GM12878 (cell line): Measurements from ENCODE around the gene SPARC. TPM values are rescaled to one million over a fixed set of nuclear protein-coding genes. Genes with fewer than 3 reads are reported as not detected.

Experiments used
- BCL11A ChIP-seq: IDR thresholded peaks from 2 replicates; pipeline ENCODE4 v1.6.1; 2011; ENCODE audit warnings: low read depth, low read length
- CREM ChIP-seq: IDR thresholded peaks from 2 replicates; pipeline ENCODE4 v1.6.1; 2014; ENCODE audit warnings: antibody characterized with exemption, low read depth
- CUX1 ChIP-seq: IDR thresholded peaks from 2 replicates; pipeline ENCODE4 v1.6.1; 2012; ENCODE audit warnings: improper control_type of control experiment, low read depth, low read length; ENCODE audit not compliant: insufficient replicate concordance
- EP300 ChIP-seq, 2 experiments: fragments of 150-350 bp in 1 of 2; IDR thresholded peaks; 2 replicates each; pipeline ENCODE4 v1.6.1; 2011 to 2012; ENCODE audit warnings: low read depth in 2 of 2, low read length in 2 of 2, borderline replicate concordance in 1 of 2, improper control_type of control experiment in 1 of 2, inconsistent platforms in 1 of 2; ENCODE audit not compliant: control insufficient read depth in 1 of 2
- IKZF2 ChIP-seq, 2 experiments: fragments of 450-650 bp; IDR thresholded peaks; 2 replicates each; pipeline ENCODE4 v1.6.1; 2017; ENCODE audit warnings: mild to moderate bottlenecking in 2 of 2, moderate library complexity in 2 of 2
- NRF1 ChIP-seq: conservative IDR thresholded peaks from 2 replicates; pipeline ENCODE4 v1.6.1; 2011; ENCODE audit warnings: mild to moderate bottlenecking, low read depth, low read length, improper control_type of control experiment
- RUNX3 ChIP-seq: IDR thresholded peaks from 2 replicates; pipeline ENCODE4 v1.6.1; 2012; ENCODE audit warnings: low read length, inconsistent platforms
- SP1 ChIP-seq: IDR thresholded peaks from one replicate; pipeline ENCODE4 v1.6.1; 2011; ENCODE audit warnings: low read depth, low read length
- ZNF687 ChIP-seq: fragments of 450-650 bp; IDR thresholded peaks from 2 replicates; pipeline ENCODE4 v1.6.1; 2017; ENCODE audit warnings: mild to moderate bottlenecking, moderate library complexity
- ZSCAN29 ChIP-seq: fragments of 450-650 bp; IDR thresholded peaks from 2 replicates; pipeline ENCODE4 v1.6.1; 2017; ENCODE audit warnings: mild to moderate bottlenecking, moderate library complexity
- polyA plus RNA-seq, 11 experiments: library from polyadenylated mRNA; depleted of rRNA in 4 of 11; unstranded in 6 of 11; stranded (reverse) in 5 of 11; fragments of >200 nt; fragmentation: Nextera tagmentation in 4 of 11; fragmentation: Illumina TruSeq in 1 of 11; extraction: Ambion mirVana in 4 of 11; extraction: Trizol in 1 of 11; gene quantifications; 1 replicate in 1 of 11; 2 replicates in 10 of 11; pipeline versions ENCODE4 v1.2.1 to v1.2.3, GENCODE V29; 2011 to 2016; ENCODE audit warnings: inconsistent platforms in 2 of 11, missing spikeins in 2 of 11, low read depth in 1 of 11
- total RNA-seq, 4 experiments: library from RNA; depleted of rRNA in 3 of 4; stranded (reverse); fragments of >200 nt in 3 of 4; fragmentation: Illumina TruSeq in 1 of 4; extraction: Trizol in 1 of 4; gene quantifications; 2 replicates each; pipeline versions ENCODE4 v1.2.1 to v1.2.3, GENCODE V29; 2013 to 2021
- TF ChIP-seq, protein P1 (sequence below): fragments of 450-650 bp; IDR thresholded peaks from 2 replicates; pipeline ENCODE4 v1.6.1; 2017; ENCODE audit warnings: mild to moderate bottlenecking, low read depth, inconsistent platforms; ENCODE audit not compliant: poor library complexity, severe bottlenecking
- TF ChIP-seq, protein P2 (sequence below): fragments of 450-650 bp; IDR thresholded peaks from 2 replicates; pipeline ENCODE4 v1.6.1; 2017; ENCODE audit warnings: borderline replicate concordance
- TF ChIP-seq, protein P3 (sequence below): IDR thresholded peaks from 2 replicates; pipeline ENCODE4 v1.6.1; 2012; ENCODE audit warnings: low read depth, low read length, improper control_type of control experiment

SPARC gene
- total and polyA plus RNA-seq, 10 of the 15 experiments (the other 5 are each of a cell fraction or from before 2014, with no cell fraction given) = 29.6 to 154 (median 57.0) TPM

GRCh38 chr5:151661968-151662732 is 24.6 kb downstream of the SPARC start (continued):
- TF ChIP-seq CUX1 (peak; percentile 63), BCL11A (no peak; the same call in 1 of the 2 replicates), EP300 (IDR thresholded peaks at IDR 0.05; ENCODE audit: borderline replicate concordance in 1 of 2, control insufficient read depth in 1 of 2, low read depth in 2 of 2, low read length in 2 of 2) (peak; percentile 55 to 79; a peak in 3 of 4 replicates), ZSCAN29 (no peak), CREM (no peak), ZNF687 (no peak), IKZF2 (IDR thresholded peaks at IDR 0.05) (no peak; a peak in 2 of 4 replicates), SP1 (no peak), RUNX3 (0 out of 2 replicates have a peak, but pooled peaks have one; percentile 22), NRF1 (no peak)
- TF ChIP-seq, protein P1, sequence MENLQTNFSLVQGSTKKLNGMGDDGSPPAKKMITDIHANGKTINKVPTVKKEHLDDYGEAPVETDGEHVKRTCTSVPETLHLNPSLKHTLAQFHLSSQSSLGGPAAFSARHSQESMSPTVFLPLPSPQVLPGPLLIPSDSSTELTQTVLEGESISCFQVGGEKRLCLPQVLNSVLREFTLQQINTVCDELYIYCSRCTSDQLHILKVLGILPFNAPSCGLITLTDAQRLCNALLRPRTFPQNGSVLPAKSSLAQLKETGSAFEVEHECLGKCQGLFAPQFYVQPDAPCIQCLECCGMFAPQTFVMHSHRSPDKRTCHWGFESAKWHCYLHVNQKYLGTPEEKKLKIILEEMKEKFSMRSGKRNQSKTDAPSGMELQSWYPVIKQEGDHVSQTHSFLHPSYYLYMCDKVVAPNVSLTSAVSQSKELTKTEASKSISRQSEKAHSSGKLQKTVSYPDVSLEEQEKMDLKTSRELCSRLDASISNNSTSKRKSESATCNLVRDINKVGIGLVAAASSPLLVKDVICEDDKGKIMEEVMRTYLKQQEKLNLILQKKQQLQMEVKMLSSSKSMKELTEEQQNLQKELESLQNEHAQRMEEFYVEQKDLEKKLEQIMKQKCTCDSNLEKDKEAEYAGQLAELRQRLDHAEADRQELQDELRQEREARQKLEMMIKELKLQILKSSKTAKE = peak; percentile 61
- TF ChIP-seq, protein P2, sequence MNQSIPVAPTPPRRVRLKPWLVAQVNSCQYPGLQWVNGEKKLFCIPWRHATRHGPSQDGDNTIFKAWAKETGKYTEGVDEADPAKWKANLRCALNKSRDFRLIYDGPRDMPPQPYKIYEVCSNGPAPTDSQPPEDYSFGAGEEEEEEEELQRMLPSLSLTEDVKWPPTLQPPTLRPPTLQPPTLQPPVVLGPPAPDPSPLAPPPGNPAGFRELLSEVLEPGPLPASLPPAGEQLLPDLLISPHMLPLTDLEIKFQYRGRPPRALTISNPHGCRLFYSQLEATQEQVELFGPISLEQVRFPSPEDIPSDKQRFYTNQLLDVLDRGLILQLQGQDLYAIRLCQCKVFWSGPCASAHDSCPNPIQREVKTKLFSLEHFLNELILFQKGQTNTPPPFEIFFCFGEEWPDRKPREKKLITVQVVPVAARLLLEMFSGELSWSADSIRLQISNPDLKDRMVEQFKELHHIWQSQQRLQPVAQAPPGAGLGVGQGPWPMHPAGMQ = no peak
- TF ChIP-seq, protein P3, sequence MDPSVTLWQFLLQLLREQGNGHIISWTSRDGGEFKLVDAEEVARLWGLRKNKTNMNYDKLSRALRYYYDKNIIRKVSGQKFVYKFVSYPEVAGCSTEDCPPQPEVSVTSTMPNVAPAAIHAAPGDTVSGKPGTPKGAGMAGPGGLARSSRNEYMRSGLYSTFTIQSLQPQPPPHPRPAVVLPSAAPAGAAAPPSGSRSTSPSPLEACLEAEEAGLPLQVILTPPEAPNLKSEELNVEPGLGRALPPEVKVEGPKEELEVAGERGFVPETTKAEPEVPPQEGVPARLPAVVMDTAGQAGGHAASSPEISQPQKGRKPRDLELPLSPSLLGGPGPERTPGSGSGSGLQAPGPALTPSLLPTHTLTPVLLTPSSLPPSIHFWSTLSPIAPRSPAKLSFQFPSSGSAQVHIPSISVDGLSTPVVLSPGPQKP = no peak
